ENCODE results near the gene GBGT1.
A peak's percentile ranks its signal among the peaks of the same experiment; 100 is the strongest.
"Not testable (repeated sequence)": the region's sequence is repeated elsewhere in the genome, so short reads cannot be mapped to it uniquely, and the experiment has no call there.

The GBGT1 gene

DNA sequence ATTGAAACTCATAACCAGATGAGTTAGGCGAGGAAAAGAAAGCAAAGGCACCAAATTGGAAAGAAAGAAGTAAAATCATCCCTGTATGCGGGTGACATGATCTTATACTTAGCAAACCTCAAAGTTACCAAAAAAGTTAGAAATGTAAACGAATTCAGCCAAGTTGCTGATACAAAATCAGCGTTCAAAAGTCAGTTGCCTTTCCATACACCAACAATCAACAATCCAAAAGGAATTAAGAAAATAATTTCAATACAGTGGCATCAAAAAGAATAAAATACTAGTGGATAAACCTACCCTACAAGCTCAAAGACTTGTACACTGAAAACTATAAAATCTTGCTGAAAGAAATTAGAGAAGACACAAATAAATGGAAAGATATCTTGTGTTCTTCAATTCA lies 30.9 kb upstream of the GBGT1 start:
- no peak for DNase-seq

GRCh38 chr9:133191989-133192388 lies 28.3 kb upstream of the GBGT1 start:
- DNase-seq, result no peak

DNA sequence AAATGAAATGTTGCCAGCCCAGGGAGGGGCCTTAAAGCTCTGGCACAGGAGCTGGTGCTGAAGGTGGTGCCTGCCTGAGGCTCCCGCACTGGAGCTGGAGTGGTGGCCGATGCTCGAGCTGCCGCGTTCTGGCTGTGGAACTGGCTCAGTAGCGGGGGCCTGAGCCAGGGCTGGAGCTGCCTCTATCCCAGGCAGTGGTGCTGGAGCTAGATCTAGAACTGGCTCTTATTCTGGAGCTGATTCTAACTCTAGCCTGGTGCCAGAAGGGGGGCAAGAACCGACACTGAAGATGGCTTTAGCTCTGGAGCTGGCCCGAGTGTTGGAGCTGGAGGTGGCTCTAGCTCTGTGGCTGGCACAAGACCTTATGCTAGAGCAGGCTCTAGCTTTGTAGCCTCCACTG lies 26.1 kb upstream of the GBGT1 start:
- DNase-seq, result no peak

GRCh38 chr9:133188843-133189180 lies 25.1 kb upstream of the GBGT1 start:
- no peak for DNase-seq

GRCh38 chr9:133188006-133188842 lies 24.5 kb upstream of the GBGT1 start:
- DNase-seq, result no peak

- DNase-seq, result no peak
Observed at GRCh38 chr9:133187561-133188005, 23.9 kb upstream of the GBGT1 start.

GRCh38 chr9:133186736-133187135 lies 23.0 kb upstream of the GBGT1 start:
- no peak for DNase-seq

GRCh38 chr9:133184971-133185370 lies 21.3 kb upstream of the GBGT1 start:
- DNase-seq, result peak; percentile 39

DNA sequence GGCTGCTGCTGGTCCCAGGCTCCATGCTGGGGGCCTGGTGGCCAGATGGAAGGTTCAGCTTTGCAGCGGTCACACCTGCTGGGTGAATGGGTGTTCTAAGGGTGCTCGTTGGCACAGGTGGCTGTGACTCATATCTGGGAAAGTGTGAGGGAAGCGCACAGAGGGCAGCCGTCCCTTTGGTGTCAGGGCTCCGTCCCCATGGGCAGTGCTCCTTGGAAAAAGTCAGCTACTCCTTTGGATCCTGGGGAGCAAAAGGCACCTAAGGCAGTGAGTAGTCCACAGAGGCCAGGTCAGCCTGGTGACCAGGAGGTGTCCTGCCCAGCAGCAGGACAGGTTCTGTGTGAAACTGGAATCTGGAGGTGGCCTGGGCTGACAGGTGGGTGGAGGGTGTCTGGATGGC lies 18.4 kb upstream of the GBGT1 start:
- DNase-seq, result no peak

DNA sequence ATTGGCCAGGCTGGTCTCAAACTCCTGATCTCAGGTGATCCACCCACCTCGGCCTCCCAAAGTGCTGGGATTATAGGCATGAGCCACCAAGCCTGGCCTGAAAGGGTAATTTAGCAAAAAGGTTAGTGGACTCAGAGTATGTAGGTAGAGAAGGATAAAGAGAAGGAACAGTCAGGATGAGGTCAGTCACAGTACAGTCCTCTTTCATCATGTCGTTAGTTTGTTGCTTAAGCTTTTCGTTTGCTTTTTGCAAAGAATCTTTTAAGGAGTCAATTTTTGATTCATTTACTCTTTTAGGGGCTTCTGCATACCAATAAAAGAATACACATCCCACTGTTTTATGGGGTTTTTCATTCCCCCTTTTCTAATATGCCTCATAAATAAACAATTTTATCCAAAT lies 17.8 kb upstream of the GBGT1 start:
- no peak for DNase-seq

DNA sequence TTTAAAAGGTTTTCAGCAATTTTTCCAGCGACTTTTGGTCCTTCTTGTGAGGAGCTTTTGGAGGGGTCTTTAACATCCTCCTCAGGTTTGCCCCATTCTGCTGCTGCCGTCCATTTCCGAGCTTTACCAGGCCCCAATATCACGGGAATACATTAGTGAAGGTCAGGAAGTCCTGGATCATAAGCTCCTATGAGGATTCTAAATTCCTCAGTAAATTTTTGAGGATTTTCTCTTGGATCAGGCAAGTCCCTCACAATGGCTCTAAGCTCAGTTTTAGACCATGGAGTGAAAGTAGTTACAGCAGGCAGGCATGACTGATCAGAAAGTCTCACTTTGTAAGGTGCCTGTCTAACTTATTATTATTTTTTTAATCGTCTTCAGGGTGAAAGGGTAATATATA lies 17.2 kb upstream of the GBGT1 start:
- no peak for DNase-seq

DNA sequence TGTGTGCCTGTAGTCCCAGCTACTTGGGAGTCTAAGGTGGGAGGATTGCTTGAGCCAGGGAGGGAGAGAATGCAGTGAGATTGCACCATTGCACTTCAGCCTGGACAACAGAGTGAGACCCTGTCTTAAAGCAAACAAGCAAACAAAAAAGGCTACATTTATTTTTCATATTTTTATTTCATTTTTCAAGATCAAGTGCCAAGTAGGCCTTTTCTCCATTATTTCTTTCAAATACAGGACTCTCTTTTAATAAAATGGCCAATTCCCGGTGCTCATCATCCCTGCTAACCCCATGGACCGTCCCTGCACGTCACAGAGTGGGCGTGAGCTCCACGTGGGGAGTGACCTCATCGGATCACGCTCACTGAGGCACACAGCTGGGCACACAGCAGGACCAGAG lies 9.3 kb upstream of the GBGT1 start:
- DNase-seq, result no peak

DNA sequence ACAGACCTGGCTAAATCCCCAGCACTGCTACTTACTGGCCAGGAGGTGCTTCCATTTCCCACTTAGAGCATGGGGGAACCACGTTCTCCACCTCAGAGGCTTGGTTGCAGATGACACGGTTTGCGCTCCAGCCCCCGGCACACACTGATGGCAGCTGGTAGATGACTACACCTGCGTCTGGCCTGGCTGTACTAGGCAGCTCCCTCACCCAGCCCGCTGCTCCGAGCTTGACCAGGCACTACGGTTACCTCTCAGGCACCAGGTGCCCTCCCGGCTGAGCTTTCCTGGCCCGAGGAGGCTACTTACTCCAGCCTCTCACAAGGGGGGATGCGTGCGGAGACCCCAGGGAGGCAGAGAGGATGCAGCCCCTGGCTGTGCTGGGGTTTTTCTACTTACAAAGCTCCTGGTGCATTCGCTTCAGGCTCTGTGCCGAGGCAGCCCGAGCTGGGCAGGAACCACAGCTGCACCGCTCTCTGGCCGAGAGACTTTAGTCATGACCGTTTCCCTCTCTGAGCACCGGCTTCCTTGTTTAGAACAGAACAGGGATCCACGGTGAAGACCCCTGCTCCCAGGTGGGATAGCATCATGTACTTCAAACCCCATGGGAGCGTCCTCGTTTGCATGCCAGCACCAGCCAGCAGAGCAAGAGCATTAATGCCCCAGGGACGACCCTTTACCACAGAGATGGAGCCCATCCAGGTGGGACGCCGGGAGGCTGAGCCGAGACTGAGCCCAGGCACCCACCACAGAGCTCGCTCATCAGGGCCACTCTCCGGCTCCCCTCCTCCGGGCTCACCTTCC lies 7.6 kb upstream of the GBGT1 start:
- DNase-seq, result no peak

GRCh38 chr9:133170716-133171115 lies 7.0 kb upstream of the GBGT1 start:
- DNase-seq, result no peak

DNA sequence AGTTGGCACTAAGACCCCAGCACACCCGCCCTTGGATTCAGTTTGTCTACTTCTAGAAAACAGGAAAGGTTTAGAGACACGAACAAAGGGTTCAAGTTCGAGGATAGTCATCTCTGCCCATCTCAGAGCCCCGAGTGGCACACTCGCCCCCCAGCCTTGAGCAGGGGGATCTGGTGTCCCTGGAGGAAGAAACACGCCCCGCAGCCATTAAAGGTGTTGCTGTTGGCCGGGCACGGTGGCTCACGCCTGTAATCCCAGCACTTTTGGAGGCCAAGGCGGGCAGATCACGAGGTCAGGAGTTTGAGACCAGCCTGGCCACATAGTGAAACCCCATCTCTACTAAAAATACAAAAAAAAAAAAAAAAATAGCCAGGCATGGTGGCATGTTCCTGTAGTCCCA lies 6.0 kb upstream of the GBGT1 start:
- DNase-seq, result not testable (repeated sequence)

DNA sequence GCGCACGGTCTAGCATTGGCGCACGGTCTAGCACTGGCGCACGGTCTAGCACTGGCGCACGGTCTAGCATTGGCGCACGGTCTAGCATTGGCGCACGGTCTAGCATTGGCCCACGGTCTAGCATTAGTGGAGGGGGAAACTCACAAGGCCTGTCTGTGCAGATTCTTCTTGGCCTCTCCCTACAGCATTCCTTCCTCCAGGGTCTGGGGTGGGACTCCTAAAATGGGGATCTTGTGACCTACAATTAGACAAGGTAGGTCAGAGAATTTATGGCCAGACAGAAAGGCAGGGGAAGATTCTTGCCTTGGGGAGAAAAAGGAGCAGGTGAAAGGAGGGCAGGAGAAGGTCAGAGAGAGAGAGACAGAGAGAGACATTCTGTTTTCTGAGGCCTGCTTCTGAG lies 5.4 kb upstream of the GBGT1 start:
- no peak for DNase-seq

GRCh38 chr9:133168432-133168831 lies 4.7 kb upstream of the GBGT1 start:
- DNase-seq, result no peak

DNA sequence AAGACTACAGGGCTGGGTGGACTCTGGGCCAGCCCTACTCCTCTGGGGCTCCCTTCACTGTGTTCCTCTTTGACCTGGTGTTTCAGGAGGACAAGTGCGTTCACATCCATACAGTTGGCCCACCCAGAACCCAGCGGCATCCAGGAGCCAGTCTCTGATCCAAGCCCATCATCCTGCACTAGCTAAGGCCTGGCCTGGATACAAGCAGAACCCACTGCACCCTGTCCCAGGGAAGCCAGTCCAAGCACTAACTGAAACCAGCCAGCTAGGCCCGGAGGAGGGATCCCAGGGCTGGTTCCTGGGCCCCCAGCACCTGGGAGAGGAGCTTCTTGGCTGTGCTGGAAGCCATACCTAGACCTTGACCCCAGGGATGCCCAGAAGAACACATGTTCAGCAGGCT lies 4.1 kb upstream of the GBGT1 start:
- no peak for DNase-seq

GRCh38 chr9:133167096-133167730 lies 3.5 kb upstream of the GBGT1 start:
- no peak for DNase-seq

DNA sequence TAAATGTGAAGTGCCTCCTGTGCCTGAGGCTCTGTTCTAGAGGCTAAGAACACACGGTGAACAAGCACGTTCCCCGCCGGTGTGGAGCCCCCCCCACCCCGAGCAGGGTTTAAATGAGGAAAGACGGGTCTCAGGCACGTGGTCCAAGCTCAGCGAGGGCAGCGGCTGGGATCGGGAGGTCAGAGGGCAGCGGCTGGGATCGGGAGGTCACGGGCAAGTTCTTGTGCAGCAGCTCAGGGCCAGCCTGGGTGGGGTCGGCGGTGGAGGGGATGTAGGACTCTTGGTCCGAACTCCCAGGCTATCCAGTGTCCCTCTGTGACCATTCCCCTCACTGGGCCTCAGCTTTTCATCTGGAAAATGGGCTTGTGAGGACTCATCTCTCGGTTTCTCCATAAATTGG lies 2.7 kb upstream of the GBGT1 start:
- no peak for DNase-seq

GRCh38 chr9:133165452-133165730 lies 1.7 kb upstream of the GBGT1 start:
- no peak for DNase-seq

DNA sequence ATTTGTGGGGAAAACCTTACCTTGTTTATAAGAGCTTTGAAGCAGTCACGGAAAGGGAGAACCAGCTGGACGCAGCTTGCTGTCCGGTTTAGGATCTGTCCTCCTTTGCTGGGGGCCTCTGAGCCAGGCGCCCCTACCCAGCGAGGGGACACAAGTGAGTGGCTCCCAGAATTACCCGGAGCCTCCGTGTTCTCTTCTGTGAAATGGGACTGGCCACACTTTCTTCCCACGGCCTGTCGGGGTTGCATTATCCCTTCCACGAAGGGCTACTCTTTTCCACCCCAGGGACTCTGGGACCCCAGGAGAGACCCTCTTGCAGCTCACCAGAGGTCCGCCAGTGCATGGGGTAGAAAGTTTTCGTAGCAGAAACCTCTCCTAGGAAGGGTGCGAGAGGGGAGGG lies 477 bp upstream of the GBGT1 start:
- DNase-seq, result no peak

GRCh38 chr9:133162861-133163503 lies 732 bp downstream of the GBGT1 start:
- DNase-seq, result no peak

GRCh38 chr9:133161547-133161950 lies 2.2 kb downstream of the GBGT1 start:
- DNase-seq, result no peak

All from CD4-positive, alpha-beta T cell treated with Interleukin-6 for 4 hours (primary cell).